ENCODE results near the gene KCNE4. TPM values are rescaled to one million over a fixed set of nuclear protein-coding genes. Genes with fewer than 3 reads are reported as not detected.

The KCNE4 gene
- total RNA-seq, 4 donors from 2014 or later = 9.8 to 52.8 (median 25.4) TPM

- Histone ChIP-seq H3K9me3 (no peaks in the 10 kb centered on the region), H3K27ac (no peak overlapping the region), H3K4me1 (no peaks in the 10 kb centered on the region), H3K27me3 (no peaks in the 10 kb centered on the region), H3K4me3 (no peak overlapping the region), H3K36me3 (no peaks in the 10 kb centered on the region)
- no peak for DNase-seq
- TF ChIP-seq POLR2A (IDR thresholded peaks at IDR 0.05) (no peak), CTCF (IDR thresholded peaks at IDR 0.05) (no peak)
- intact Hi-C loops (cut with DNase I; ENCODE audit: low total_unique reads) = no loop called here
These were observed 30.9 kb upstream of the KCNE4 start for GRCh38 chr2:223020971-223021675.

- H3K36me3 ChIP-seq = no peaks in the 10 kb centered on the region
- H3K4me1 ChIP-seq = no peaks in the 10 kb centered on the region
- intact Hi-C loops (cut with DNase I; ENCODE audit: low total_unique reads) = no loop called here
- H3K4me3 ChIP-seq = no peak overlapping the region
- H3K27ac ChIP-seq = no peak overlapping the region
- DNase-seq = no peak
- TF ChIP-seq POLR2A (IDR thresholded peaks at IDR 0.05) = no peak
- TF ChIP-seq CTCF (IDR thresholded peaks at IDR 0.05) = no peak
- H3K27me3 ChIP-seq = no peaks in the 10 kb centered on the region
- no peaks in the 10 kb centered on the region for H3K9me3 ChIP-seq
These were observed 25.5 kb upstream of the KCNE4 start for GRCh38 chr2:223026357-223027110.

DNA sequence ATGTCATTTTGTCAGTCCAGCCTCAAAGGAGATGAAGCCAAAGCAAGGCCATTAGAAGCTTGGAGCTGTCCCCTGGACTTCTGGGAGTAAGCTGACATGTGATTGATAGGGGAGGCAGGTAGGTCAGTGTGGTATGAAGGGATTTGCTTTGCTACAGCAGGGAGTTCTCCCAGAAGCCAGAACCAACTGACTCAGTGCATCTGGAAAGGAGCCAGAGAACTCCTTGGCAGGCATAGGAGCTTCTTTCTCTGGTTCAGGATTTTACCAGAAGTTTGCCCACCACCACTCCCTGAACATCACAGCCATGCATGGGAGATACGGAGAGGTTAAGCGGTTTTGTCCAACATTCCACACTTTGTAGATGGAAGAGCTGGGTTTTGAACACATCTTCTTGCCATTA, 24.5 kb upstream of the KCNE4 start:
- H3K4me3 ChIP-seq = no peak overlapping the region
- intact Hi-C loops (cut with DNase I; ENCODE audit: low total_unique reads) = no loop called here
- H3K27ac ChIP-seq = no peak overlapping the region
- TF ChIP-seq POLR2A (IDR thresholded peaks at IDR 0.05) = no peak
- TF ChIP-seq CTCF (IDR thresholded peaks at IDR 0.05) = no peak
- no peaks in the 10 kb centered on the region for H3K27me3 ChIP-seq
- no peaks in the 10 kb centered on the region for H3K4me1 ChIP-seq
- H3K36me3 ChIP-seq = no peaks in the 10 kb centered on the region
- H3K9me3 ChIP-seq = no peaks in the 10 kb centered on the region
- no peak for DNase-seq

GRCh38 chr2:223029287-223029686, 22.7 kb upstream of the KCNE4 start:
- H3K4me3 ChIP-seq = no peak overlapping the region
- no peaks in the 10 kb centered on the region for H3K36me3 ChIP-seq
- no peaks in the 10 kb centered on the region for H3K4me1 ChIP-seq
- H3K27me3 ChIP-seq = no peaks in the 10 kb centered on the region
- intact Hi-C loops (cut with DNase I; ENCODE audit: low total_unique reads) = no loop called here
- DNase-seq = no peak
- H3K9me3 ChIP-seq = no peaks in the 10 kb centered on the region
- no peak for TF ChIP-seq CTCF (IDR thresholded peaks at IDR 0.05)
- TF ChIP-seq POLR2A (IDR thresholded peaks at IDR 0.05) = no peak
- H3K27ac ChIP-seq = no peak overlapping the region
